Small intestine (tissue), 7 donors: ENCODE measurements around the gene ZNF497. TPM values are rescaled to one million over a fixed set of nuclear protein-coding genes. Genes with fewer than 3 reads are reported as not detected.

Experiments used
- DNase-seq, 2 donors: peaks; one replicate each; pipeline versions ENCODE4 v3.0.0 to v3.0.0-alpha.2; 2013
- FAIRE-seq: peaks from 2 replicates; lab custom pipeline; 2012; peaks lifted over from hg19 to GRCh38; lab: Jason Lieb, UNC
- H3K27ac ChIP-seq, 3 donors: one replicate each; pipeline ENCODE4 v1.5.1; 2013; ENCODE audit warnings: low read length in 2 of 3, mild to moderate bottlenecking in 2 of 3, control low read depth in 1 of 3, inconsistent platforms in 1 of 3, low read depth in 1 of 3, moderate library complexity in 1 of 3
- H3K27me3 ChIP-seq, 3 donors: one replicate each; pipeline ENCODE4 v1.6.1; 2013; ENCODE audit warnings: low read length in 3 of 3, inconsistent platforms in 1 of 3; ENCODE audit not compliant: control insufficient read depth in 3 of 3, insufficient read depth in 3 of 3
- H3K36me3 ChIP-seq, 3 donors: one replicate each; pipeline ENCODE4 v1.6.1; 2013; ENCODE audit warnings: low read length in 3 of 3, inconsistent platforms in 1 of 3, low read depth in 1 of 3, mild to moderate bottlenecking in 1 of 3, moderate library complexity in 1 of 3; ENCODE audit not compliant: control insufficient read depth in 3 of 3, insufficient read depth in 2 of 3
- H3K4me1 ChIP-seq, 3 donors: one replicate each; pipeline ENCODE4 v1.6.1; 2013; ENCODE audit warnings: low read length in 2 of 3, inconsistent platforms in 1 of 3, low read depth in 1 of 3, mild to moderate bottlenecking in 1 of 3, moderate library complexity in 1 of 3; ENCODE audit not compliant: control insufficient read depth in 3 of 3, insufficient read depth in 2 of 3
- H3K4me3 ChIP-seq, 3 donors: one replicate each; pipeline ENCODE4 v1.5.1; 2013; ENCODE audit warnings: low read length in 3 of 3, control low read depth in 1 of 3, inconsistent platforms in 1 of 3, low read depth in 1 of 3, mild to moderate bottlenecking in 1 of 3, moderate library complexity in 1 of 3
- H3K9me3 ChIP-seq, 2 donors: one replicate each; pipeline ENCODE4 v1.6.1; 2013; ENCODE audit warnings: low read depth in 1 of 2, low read length in 1 of 2; ENCODE audit not compliant: control insufficient read depth in 2 of 2, insufficient read depth in 1 of 2
- WGBS, 3 donors: extraction: QIAGEN DNeasy Blood & Tissue Kit; methylation state at CpG; one replicate each; pipeline ENCODE4 v1.1.7; 2013; 5-methylcytosine and 5-hydroxymethylcytosine counted together
- polyA plus RNA-seq, 4 donors: library from polyadenylated mRNA; stranded (reverse) in 3 of 4; unstranded in 1 of 4; fragments of 200-250 nt in 3 of 4; fragments of 120-200 nt in 1 of 4; gene quantifications; one replicate each; pipeline versions ENCODE4 v1.2.1 to v1.2.3, GENCODE V29; 2013
- donor health status: healthy with polysubstance abuse.
- donor health status: control.
- donor health status: control.
- donor health status: Bipolar disorder and iron deficiency.
- donor health status: healthy.

Gene ZNF497
- polyA plus RNA-seq, 4 donors = 0.22 to 2.3 (median 0.82) TPM; not detected in 1

DNA sequence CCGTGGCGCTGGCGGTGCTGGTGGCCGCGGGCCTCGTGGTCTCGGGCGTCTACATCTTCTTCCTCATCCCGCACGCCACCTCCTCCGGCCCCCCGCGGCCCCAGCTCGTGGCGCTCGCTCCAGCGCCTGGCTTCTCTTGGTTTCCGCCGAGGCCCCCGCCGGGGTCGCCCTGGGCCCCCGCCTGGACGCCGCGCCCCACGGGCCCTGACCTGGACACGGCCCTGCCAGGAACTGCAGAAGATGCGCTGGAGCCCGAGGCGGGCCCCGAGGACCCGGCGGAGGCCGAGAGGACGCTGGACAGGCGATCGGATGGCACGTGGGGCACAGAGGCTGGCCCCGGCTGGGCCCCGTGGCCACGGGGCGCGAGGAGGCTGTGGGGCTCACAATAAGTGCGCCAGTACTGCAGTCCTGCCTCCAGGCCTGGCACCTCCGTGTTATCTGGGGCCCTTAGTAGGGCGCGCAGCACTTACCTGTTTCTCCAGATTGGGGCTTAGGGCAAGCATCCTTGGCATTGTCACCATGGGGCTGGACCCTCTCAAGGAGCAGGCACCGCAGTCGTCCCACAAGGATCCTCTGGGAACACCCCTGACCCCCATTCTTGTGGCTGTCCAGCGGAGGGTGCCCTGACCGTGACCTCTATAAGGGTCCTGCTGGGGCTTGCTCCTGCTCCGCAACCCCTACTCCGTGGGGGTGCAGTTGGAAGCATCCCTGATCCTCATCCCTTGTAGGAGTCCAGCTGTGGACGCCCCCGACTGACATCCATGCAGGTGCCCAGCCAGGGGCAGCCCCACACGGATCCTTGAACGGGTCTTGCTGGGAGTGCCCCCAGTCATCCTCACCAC, 34.4 kb upstream of the ZNF497 start:
- WGBS, 3 donors = 22 to 29% (median 28%) methylated on average over 48 to 58 of the region's 58 CpGs
- no peak for DNase-seq
- FAIRE-seq = no peak
- Histone ChIP-seq H3K9me3 (no peaks in the 10 kb centered on the region), H3K4me3 (peak overlapping the region in 1 of 3 donors; percentile 1), H3K36me3 (peaks cover 9 to 33% (median 10%) of the 10 kb centered on the region in 3 donors), H3K4me1 (peaks cover 0 to 13% (median 2%) of the 10 kb centered on the region in 3 donors), H3K27ac (no peak overlapping the region), H3K27me3 (peaks cover 9 to 30% (median 12%) of the 10 kb centered on the region in 3 donors)

GRCh38 chr19:58395979-58396627, 33.6 kb upstream of the ZNF497 start:
- WGBS, 3 donors = 3 to 12% (median 4%) methylated on average over 16 to 75 of the region's 75 CpGs
- Histone ChIP-seq H3K9me3 (no peaks in the 10 kb centered on the region), H3K27ac (no peak overlapping the region), H3K27me3 (peaks cover 9 to 30% (median 12%) of the 10 kb centered on the region in 3 donors), H3K36me3 (peaks cover 9 to 41% (median 10%) of the 10 kb centered on the region in 3 donors), H3K4me1 (peaks cover 0 to 11% (median 2%) of the 10 kb centered on the region in 3 donors), H3K4me3 (peak overlapping the region in 1 of 3 donors; percentile 1)
- FAIRE-seq = no peak
- DNase-seq = no peak

GRCh38 chr19:58395220-58395978, 32.8 kb upstream of the ZNF497 start, which contains the start of gene RNF225:
TSS of gene RNF225 (plus strand) at chr19:58395656. CDS start at chr19:58396090, 434 bp downstream.
- H3K36me3 ChIP-seq = peaks cover 9 to 46% (median 10%) of the 10 kb centered on the region in 3 donors
- peak in 1 of 2 donors; percentile 44 for DNase-seq
- peaks cover 9 to 30% (median 12%) of the 10 kb centered on the region in 3 donors for H3K27me3 ChIP-seq
- no peaks in the 10 kb centered on the region for H3K9me3 ChIP-seq
- peaks cover 0 to 5% (median 2%) of the 10 kb centered on the region in 3 donors for H3K4me1 ChIP-seq
- WGBS, 3 donors = 26 to 32% (median 32%) methylated on average over 19 to 21 of the region's 21 CpGs
- FAIRE-seq = no peak
- H3K27ac ChIP-seq = no peak within 1 kb of the TSS
- H3K4me3 ChIP-seq = peak within 1 kb of the TSS in 1 of 3 donors; percentile 1

DNA sequence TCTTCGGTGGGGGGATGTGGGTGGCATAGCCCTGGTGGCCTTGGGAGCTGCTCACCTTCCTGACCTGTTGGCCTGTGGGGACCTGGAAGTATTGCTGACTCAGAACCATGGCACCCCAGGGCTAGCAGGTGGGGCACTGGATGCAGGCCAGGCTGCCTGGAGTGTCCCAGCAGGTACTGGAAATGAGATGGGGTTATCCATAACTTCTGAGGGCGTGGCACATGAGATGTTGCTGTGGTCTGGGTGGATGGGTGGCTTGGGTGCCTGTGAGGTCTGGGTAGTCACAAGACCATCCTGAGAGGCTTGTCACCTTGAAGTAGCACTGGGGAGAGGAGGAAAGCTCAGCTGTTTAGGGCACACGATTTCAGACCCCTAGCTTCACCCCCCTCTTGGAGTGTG, 32.3 kb upstream of the ZNF497 start:
- FAIRE-seq (no peak), DNase-seq (no peak)
- Histone ChIP-seq H3K36me3 (peaks cover 9 to 51% (median 10%) of the 10 kb centered on the region in 3 donors), H3K9me3 (no peaks in the 10 kb centered on the region), H3K27me3 (peaks cover 9 to 30% (median 12%) of the 10 kb centered on the region in 3 donors), H3K27ac (no peak overlapping the region), H3K4me3 (no peak overlapping the region), H3K4me1 (peaks cover 0 to 4% (median 0%) of the 10 kb centered on the region in 3 donors)
- WGBS, 3 donors = 60 to 64% (median 62%) methylated on average over 3 of the region's 3 CpGs

DNA sequence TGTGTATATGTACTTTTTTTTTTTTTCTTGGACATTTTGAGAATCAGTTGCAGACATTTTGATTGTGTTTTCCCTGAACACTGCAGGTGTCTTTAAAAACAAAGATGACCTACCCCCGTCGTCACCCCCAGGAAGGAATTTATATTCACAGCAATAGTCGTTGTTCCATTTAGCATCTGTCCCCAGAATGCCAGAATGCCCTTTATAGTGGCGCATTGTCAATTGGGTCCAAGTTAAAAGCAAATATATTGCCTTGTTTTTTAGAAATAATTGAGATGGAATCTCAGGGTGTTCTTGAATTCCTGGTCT, 31.1 kb upstream of the ZNF497 start:
- DNase-seq (no peak), FAIRE-seq (no peak)
- Histone ChIP-seq H3K9me3 (no peaks in the 10 kb centered on the region), H3K4me1 (peaks cover 0 to 4% (median 0%) of the 10 kb centered on the region in 3 donors), H3K36me3 (peaks cover 9 to 54% (median 10%) of the 10 kb centered on the region in 3 donors), H3K4me3 (no peak overlapping the region), H3K27ac (no peak overlapping the region), H3K27me3 (peaks cover 9 to 30% (median 12%) of the 10 kb centered on the region in 3 donors)
- WGBS, 3 donors = 84 to 88% (median 86%) methylated on average over 4 of the region's 4 CpGs

DNA sequence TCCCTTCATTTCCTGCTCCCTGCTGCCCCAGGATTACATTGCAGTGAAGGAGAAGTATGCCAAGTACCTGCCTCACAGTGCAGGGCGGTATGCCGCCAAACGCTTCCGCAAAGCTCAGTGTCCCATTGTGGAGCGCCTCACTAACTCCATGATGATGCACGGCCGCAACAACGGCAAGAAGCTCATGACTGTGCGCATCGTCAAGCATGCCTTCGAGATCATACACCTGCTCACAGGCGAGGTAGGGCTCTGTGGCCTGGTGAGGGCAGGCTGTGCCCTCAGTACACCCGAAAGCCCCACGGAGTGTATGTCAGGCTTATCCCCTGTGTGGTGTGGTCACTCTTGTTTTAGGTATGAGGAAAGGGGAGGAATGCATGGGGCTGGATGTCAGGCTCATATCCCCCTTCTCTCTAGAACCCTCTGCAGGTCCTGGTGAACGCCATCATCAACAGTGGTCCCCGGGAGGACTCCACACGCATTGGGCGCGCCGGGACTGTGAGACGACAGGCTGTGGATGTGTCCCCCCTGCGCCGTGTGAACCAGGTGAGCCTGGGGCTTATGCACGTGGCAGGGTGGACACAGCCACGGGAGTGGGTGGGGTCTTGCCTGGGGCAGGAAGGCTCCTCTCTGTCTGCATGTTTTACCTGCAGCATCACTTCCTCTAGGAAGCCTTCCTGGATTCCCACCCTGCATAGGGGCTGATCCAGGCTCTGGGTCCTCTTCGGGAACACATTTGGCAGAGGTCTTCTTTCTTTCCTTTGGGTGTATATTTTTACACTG, 30.6 kb upstream of the ZNF497 start:
- WGBS, 3 donors = 93 to 94% (median 93%) methylated on average over 25 to 26 of the region's 26 CpGs
- H3K27ac ChIP-seq = no peak overlapping the region
- H3K9me3 ChIP-seq = no peaks in the 10 kb centered on the region
- no peak for DNase-seq
- no peak overlapping the region for H3K4me3 ChIP-seq
- H3K4me1 ChIP-seq = peaks cover under 1 to 6% (median 2%) of the 10 kb centered on the region in 3 donors
- peaks cover 9 to 55% (median 10%) of the 10 kb centered on the region in 3 donors for H3K36me3 ChIP-seq
- H3K27me3 ChIP-seq = peaks cover 6 to 27% (median 12%) of the 10 kb centered on the region in 3 donors
- FAIRE-seq = no peak

- Histone ChIP-seq H3K4me1 (peaks cover 3 to 23% (median 5%) of the 10 kb centered on the region in 3 donors), H3K36me3 (peaks cover 0 to 38% (median 6%) of the 10 kb centered on the region in 3 donors), H3K9me3 (no peaks in the 10 kb centered on the region), H3K4me3 (peak overlapping the region in 2 of 3 donors; percentile 83 to 86), H3K27ac (no peak overlapping the region), H3K27me3 (no peaks in the 10 kb centered on the region)
- 76 to 89% (median 80%) methylated on average over 3 of the region's 3 CpGs for WGBS, 3 donors
- FAIRE-seq (no peak), DNase-seq (no peak)
Observed at GRCh38 chr19:58388175-58388526, 25.6 kb upstream of the ZNF497 start.
